Metanephros (tissue), 1 donor: ENCODE data around the gene TTC16. TPM values are rescaled to one million over a fixed set of nuclear protein-coding genes. Genes with fewer than 3 reads are reported as not detected.

Experiments
- total RNA-seq: library from RNA; depleted of rRNA; stranded (reverse); fragments of >200 nt; gene quantifications from one replicate; pipeline ENCODE4 v1.2.3, GENCODE V29; 2014

The TTC16 gene
- total RNA-seq = 0.18 TPM

GRCh38 chr9:127715470-127716337, at the start of gene TTC16, which contains the start of gene PTRH1:
TSS of gene TTC16 (plus strand) at chr9:127716079. CDS start at chr9:127716146, 67 bp downstream.
TSS of gene PTRH1 (minus strand) at chr9:127715663. CDS start at chr9:127715639, 24 bp downstream.

GRCh38 chr9:127706836-127707241, 9.0 kb upstream of the TTC16 start, which contains the start of gene CFAP157:
TSS of gene CFAP157 (plus strand) at chr9:127706988. CDS start at chr9:127707032, 44 bp downstream.

GRCh38 chr9:127734747-127735529, 19.1 kb downstream of the TTC16 start, which contains the start of gene TOR2A:
TSS of gene TOR2A (minus strand) at chr9:127735294. CDS start at chr9:127735270, 24 bp downstream.

GRCh38 chr9:127778280-127779135, 62.6 kb downstream of the TTC16 start, which contains the start of gene SH2D3C:
TSS of gene SH2D3C (minus strand) at chr9:127778666. CDS start at chr9:127778627, 39 bp downstream.

Other genes with a start within 250 kb of the TTC16 start
- 19.2 TPM for gene STXBP1, start 103.8 kb upstream of the TTC16 start, total RNA-seq
- 1.5 TPM for gene CFAP157, start 9.1 kb upstream of the TTC16 start, total RNA-seq
- gene PTRH1, start 416 bp upstream of the TTC16 start, total RNA-seq = 16.2 TPM
- gene TOR2A, start 19.2 kb downstream of the TTC16 start, total RNA-seq = 16.5 TPM
- gene SH2D3C, start 62.6 kb downstream of the TTC16 start, total RNA-seq = 22.4 TPM
- 50.9 TPM for gene CDK9, start 70.0 kb downstream of the TTC16 start, total RNA-seq
- 58.9 TPM for gene FPGS, start 86.8 kb downstream of the TTC16 start, total RNA-seq
- gene ENG, start 138.6 kb downstream of the TTC16 start, total RNA-seq = 76.0 TPM
- 79.2 TPM for gene AK1, start 161.6 kb downstream of the TTC16 start, total RNA-seq
- gene ST6GALNAC6, start 183.5 kb downstream of the TTC16 start, total RNA-seq = 31.2 TPM
- 28.8 TPM for gene ST6GALNAC4, start 201.0 kb downstream of the TTC16 start, total RNA-seq
- gene PIP5KL1, start 214.7 kb downstream of the TTC16 start, total RNA-seq = 2.3 TPM
- 15.9 TPM for gene DPM2, start 221.8 kb downstream of the TTC16 start, total RNA-seq